Peyer's patch (tissue), 4 donors: Measurements from ENCODE around the gene MYLK4. TPM values are rescaled to one million over a fixed set of nuclear protein-coding genes. Genes with fewer than 3 reads are reported as not detected.

Experiments used
- DNase-seq, 3 donors: peaks; one replicate each; pipeline ENCODE4 v3.0.0-alpha.2; 2017 to 2019
- H3K27ac ChIP-seq, 4 donors: fragments of 200-600 bp; sonication (generic); one replicate each; pipeline ENCODE4 v1.5.1; 2016 to 2019
- H3K27me3 ChIP-seq, 2 donors: fragments of 200-600 bp; sonication (generic); one replicate each; pipeline ENCODE4 v1.5.1; 2019
- H3K36me3 ChIP-seq, 3 donors: fragments of 200-600 bp; sonication (generic); one replicate each; pipeline ENCODE4 v1.5.1; 2016 to 2019
- H3K4me1 ChIP-seq, 4 donors: fragments of 200-600 bp; sonication (generic); one replicate each; pipeline ENCODE4 v1.5.1; 2016 to 2019
- H3K4me3 ChIP-seq, 4 donors: fragments of 200-600 bp; sonication (generic); 1 replicate in 3 of 4; 2 replicates in 1 of 4; pipeline ENCODE4 v1.5.1; 2016 to 2019; ENCODE audit warnings: mild to moderate bottlenecking in 1 of 4
- H3K9me3 ChIP-seq, 4 donors: fragments of 200-600 bp; sonication (generic); one replicate each; pipeline ENCODE4 v1.5.1; 2016 to 2019; ENCODE audit warnings: mild to moderate bottlenecking in 1 of 4
- CTCF ChIP-seq, 6 experiments: fragments of 450-650 bp in 4 of 6; fragments of 200-600 bp in 2 of 6; sonication (generic) in 1 of 6; IDR thresholded peaks; one replicate each; pipeline ENCODE4 v1.5.1; 2017 to 2019; ENCODE audit warnings: antibody characterized with exemption in 6 of 6, mild to moderate bottlenecking in 3 of 6, moderate library complexity in 1 of 6
- POLR2A ChIP-seq, 2 donors: fragments of 450-650 bp; IDR thresholded peaks; one replicate each; pipeline ENCODE4 v1.5.1; 2017; ENCODE audit warnings: antibody characterized with exemption in 2 of 2, mild to moderate bottlenecking in 2 of 2, moderate library complexity in 2 of 2
- total RNA-seq, 4 donors: library from RNA; depleted of rRNA; stranded (reverse); fragments of >200 nt; gene quantifications; one replicate each; pipeline ENCODE4 v1.1.0, GENCODE V29; 2016

The MYLK4 gene
- total RNA-seq, 4 donors from 2014 or later = 0.35 to 2.4 (median 0.81) TPM

DNA sequence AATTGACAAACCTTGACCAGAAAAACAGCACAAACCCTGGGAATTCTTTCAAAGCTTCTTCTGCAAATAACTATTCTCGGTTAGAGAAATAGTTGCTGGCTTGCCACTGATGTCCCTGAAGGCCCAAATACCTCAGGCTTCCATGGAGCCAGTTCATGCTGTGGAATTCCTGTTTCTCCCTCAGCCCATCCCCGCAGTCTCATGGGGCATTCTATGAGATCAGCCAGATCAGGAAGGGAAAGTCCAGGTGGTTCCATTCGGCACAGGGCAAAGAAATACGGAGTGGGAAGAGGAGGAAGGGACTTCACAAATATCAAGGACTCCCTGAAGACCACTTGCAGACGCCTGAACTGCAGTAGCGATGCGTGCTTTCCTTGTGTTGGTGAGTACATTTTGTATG, 63.3 kb downstream of the MYLK4 start:
- Histone ChIP-seq H3K4me1 (no peaks in the 10 kb centered on the region), H3K9me3 (no peaks in the 10 kb centered on the region), H3K27me3 (no peaks in the 10 kb centered on the region), H3K27ac (no peak overlapping the region), H3K36me3 (no peaks in the 10 kb centered on the region), H3K4me3 (no peak overlapping the region)
- TF ChIP-seq CTCF (IDR thresholded peaks at IDR 0.05) (no peak), POLR2A (IDR thresholded peaks at IDR 0.05) (no peak)
- DNase-seq = no peak

GRCh38 chr6:2686515-2686914, 64.2 kb downstream of the MYLK4 start:
- no peaks in the 10 kb centered on the region for H3K36me3 ChIP-seq
- H3K27ac ChIP-seq = no peak overlapping the region
- H3K9me3 ChIP-seq = no peaks in the 10 kb centered on the region
- TF ChIP-seq CTCF (IDR thresholded peaks at IDR 0.05) (no peak), POLR2A (IDR thresholded peaks at IDR 0.05) (no peak)
- no peaks in the 10 kb centered on the region for H3K4me1 ChIP-seq
- no peak overlapping the region for H3K4me3 ChIP-seq
- DNase-seq = no peak
- no peaks in the 10 kb centered on the region for H3K27me3 ChIP-seq

DNA sequence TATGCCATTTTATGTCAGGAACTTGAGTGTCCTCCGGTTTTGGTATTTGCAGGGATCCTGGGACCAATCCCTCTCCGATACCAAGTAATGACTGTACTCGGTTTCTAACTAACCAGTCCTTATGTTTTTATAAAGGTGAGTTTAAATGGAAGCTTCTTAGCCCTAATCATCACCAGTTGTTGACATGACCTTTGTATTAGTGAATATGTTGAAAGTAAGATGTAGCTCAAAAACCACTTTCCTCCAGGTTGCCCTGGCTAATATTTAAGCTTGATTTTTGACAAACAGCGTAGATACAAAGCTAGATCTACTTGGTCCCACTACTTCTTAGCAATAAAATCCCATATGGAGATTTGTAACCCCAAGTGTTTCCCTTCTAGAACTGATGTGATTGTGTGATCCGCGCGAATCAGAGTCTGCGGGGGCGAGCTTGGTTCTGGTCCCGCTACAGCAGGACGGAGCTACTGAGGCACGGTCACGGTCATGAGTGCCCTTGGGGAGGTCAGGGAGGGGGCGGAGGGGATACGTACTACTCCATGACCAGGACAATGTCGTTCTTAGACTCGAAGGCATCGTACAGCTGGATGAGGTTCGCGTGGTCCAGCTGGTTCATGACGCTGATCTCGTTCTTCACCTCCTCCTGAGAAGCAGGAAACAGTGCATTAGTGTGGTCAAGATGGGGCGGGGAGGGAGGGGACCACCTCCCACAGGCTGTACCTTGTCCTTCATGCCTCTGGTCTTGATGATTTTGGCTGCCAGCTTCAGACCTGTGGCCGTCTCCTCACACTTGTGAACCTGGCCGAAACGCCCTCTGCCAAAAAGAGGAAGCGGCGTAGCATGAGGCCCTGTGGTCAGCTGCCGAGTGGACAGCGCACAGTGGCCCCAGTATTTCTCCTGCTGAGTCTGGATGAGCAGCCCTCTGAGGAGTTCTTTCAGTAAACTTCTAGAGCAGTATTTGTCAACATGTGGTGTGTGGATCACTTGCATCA, 65.7 kb downstream of the MYLK4 start:
- Histone ChIP-seq H3K4me3 (no peak overlapping the region), H3K4me1 (no peaks in the 10 kb centered on the region), H3K36me3 (no peaks in the 10 kb centered on the region), H3K27me3 (no peaks in the 10 kb centered on the region), H3K27ac (no peak overlapping the region), H3K9me3 (no peaks in the 10 kb centered on the region)
- no peak for DNase-seq
- TF ChIP-seq CTCF (IDR thresholded peaks at IDR 0.05) (no peak), POLR2A (IDR thresholded peaks at IDR 0.05) (no peak)

- H3K27ac ChIP-seq = no peak overlapping the region
These were observed 66.5 kb downstream of the MYLK4 start for GRCh38 chr6:2684103-2684749.

More at GRCh38 chr6:2684103-2684749, 66.5 kb downstream of the MYLK4 start:
- no peaks in the 10 kb centered on the region for H3K36me3 ChIP-seq
- no peak overlapping the region for H3K4me3 ChIP-seq
- no peaks in the 10 kb centered on the region for H3K9me3 ChIP-seq
- TF ChIP-seq POLR2A (IDR thresholded peaks at IDR 0.05) = no peak
- no peak for TF ChIP-seq CTCF (IDR thresholded peaks at IDR 0.05)
- no peaks in the 10 kb centered on the region for H3K27me3 ChIP-seq
- no peaks in the 10 kb centered on the region for H3K4me1 ChIP-seq
- DNase-seq = no peak
